Loucy (cell line): ENCODE data around the gene AGBL4.

Source experiments
- CTCF ChIP-seq: fragments of 200-600 bp; sonication (generic); conservative IDR thresholded peaks from 2 replicates; pipeline ENCODE4 v1.5.1; 2014; ENCODE audit warnings: mild to moderate bottlenecking, antibody characterized with exemption, low read length
- EZH2phosphoT487 ChIP-seq: fragments of 200-600 bp; IDR thresholded peaks from 2 replicates; pipeline ENCODE4 v1.6.1; 2018; ENCODE audit warnings: antibody characterized with exemption, mild to moderate bottlenecking, moderate library complexity, borderline replicate concordance

GRCh38 chr1:48654606-48655210 is 1369.0 kb downstream of the AGBL4 start:
- TF ChIP-seq CTCF: no peak
- TF ChIP-seq EZH2phosphoT487: no peak
